Lung microvascular endothelial cell (primary cell): ENCODE results near the gene RER1. TPM values are rescaled to one million over a fixed set of nuclear protein-coding genes. Genes with fewer than 3 reads are reported as not detected.

ENCODE experiments used
- DNase-seq, 2 donors: peaks; one replicate each; pipeline versions ENCODE4 v3.0.0 to v3.0.0-alpha.2; 2010; ENCODE audit warnings: low read depth in 2 of 2
- total RNA-seq: library from RNA; depleted of rRNA; stranded (reverse); fragments of >200 nt; gene quantifications from 2 replicates; pipeline ENCODE4 v1.2.1, GENCODE V29; 2014

Gene RER1
- total RNA-seq, 1 donor from 2014 or later: 48.6 TPM

DNA sequence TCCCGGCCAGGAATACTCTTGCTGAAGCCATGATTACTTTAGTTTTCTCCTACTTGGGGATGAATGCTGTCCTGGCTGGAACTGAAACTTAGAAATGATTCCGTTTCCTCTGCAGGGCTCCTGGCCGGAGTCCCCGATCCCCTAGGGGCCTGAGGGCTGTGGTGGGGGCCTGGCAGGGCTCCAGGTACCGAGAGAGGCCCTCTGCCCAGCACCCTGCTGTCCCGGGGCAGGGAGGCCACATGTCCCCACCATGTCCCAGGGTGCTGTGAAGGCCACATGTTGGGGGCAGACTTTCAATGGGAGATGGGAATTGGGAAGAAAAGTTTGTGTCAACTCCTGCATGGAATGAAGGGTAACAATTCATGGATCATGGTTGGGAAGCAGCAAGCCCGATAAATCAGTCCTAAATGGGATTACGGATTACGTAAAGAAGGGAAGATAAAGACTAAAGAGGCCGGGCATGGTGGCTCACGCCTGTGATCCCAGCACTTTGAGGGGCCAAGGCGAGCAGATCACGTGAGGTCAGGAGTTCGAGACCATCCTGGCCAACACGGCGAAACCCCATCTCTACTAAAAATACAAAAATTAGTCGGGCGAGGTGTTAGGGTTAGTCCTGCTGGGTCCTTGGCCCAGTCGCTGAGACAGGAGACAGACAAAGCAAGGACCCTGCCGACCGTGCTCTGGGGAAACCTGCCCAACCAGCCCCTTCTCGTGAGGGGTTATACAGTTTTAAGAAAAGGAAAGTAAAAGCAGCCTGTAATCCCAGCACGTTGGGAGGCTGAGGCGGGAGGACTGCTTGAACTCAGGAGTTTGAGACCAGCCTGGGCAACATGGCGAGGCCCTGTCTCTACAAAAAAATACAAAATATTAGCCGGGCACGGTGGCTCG lies 37.8 kb upstream of the RER1 start:
- DNase-seq: no peak

DNA sequence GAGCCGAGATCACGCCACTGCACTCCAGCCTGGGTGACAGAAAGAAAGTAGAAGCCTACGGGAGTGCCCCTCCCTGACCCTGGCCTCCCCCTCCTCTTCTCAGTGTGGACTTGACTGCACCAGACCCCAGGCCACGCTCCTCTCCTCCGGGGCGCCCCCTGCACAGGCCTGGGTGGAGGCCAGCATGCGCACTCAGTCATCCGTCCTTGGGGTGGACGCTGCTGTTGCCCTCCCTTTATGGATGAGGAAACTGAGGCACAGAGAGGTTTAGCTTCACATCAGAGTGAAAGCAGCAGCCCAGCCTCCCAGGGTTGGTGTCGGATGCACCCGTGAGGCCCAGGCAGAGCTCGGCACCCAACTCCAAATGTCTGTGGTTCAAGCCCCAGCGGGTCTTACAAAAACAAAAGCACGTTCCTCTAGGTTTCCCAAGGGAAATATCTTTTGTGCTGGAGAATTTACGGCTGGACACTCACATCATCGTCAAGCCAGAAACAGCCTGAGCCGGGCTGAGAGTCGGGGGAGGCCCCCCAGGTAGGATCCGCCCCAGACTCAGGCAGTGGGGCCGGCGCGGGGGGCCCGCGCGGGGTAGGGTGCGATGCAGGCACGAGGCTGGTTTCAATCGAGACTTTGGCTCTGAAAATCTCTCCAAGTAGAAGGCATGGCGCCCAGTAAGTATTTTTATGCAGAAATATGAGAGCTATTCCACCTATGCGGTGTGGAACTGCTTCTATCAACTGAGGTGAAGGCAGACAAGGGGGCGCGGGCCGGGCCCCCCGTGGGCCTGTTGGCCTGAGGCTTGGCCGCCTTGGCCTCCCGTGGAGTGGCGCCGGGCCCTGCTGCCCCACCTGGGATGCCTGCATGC lies 36.9 kb upstream of the RER1 start:
- no peak for DNase-seq

DNA sequence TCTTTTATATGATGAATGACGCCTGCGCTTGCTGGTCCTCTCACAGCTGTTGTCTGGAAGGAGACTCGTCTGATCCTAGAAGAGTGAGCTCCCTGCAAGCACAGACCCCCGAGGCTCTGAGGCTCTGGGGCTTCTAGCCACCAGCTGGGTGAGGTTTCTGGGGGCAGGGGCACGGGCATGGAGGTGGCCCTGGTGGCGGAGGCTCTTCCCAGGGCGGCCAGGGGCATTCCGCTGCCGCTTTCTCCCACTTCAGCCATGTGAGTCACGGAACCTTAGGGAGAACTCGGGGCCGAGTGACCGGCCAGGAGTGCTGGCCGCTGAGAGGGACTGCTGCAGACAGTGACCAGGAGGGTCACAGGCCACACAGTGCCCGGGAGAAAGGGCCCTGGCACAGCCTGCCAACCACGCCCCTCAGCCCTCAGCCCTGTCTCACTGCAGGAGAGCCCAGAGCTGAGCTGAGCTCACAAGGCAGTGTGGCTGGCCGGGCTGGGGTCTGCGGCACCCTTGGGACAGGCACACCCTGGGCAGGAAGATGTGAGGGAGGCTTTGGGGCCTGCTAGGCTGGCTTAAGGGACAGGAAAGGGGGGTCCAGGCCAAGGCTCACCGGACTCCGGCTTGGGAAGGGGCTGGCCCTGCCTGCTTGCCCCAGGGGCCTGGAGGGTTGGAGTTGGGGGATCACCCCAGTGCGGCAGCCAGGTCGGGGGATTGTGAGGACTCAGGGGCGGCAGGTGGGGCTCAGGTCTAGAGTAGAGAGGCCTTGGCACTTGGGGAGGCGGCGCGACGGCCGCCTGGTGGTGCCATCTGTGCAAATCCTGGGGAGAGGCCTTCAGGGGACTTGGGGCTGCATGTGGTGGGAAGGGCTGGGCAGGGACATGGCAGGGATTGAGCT lies 36.0 kb upstream of the RER1 start:
- DNase-seq: no peak

DNA sequence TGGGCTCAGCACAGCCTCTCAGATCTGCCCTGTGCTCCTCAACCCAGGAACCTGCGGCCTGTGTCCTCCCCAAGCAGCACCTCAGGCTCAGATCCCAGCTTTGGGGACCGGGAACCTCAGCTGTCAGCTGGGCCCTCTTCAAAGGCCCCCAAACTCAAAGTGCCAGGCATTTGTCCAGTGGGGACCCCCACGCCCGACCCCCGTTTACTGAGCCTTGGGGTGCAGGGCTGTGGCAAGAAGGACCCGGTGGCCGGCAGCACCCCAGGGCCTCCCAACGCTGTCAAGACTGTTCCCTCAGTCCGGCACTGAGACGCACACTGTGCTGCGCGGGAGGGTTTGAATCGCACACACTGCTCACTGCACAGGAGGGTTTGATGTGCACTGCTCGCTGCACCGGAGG lies 35.2 kb upstream of the RER1 start:
- DNase-seq: no peak

DNA sequence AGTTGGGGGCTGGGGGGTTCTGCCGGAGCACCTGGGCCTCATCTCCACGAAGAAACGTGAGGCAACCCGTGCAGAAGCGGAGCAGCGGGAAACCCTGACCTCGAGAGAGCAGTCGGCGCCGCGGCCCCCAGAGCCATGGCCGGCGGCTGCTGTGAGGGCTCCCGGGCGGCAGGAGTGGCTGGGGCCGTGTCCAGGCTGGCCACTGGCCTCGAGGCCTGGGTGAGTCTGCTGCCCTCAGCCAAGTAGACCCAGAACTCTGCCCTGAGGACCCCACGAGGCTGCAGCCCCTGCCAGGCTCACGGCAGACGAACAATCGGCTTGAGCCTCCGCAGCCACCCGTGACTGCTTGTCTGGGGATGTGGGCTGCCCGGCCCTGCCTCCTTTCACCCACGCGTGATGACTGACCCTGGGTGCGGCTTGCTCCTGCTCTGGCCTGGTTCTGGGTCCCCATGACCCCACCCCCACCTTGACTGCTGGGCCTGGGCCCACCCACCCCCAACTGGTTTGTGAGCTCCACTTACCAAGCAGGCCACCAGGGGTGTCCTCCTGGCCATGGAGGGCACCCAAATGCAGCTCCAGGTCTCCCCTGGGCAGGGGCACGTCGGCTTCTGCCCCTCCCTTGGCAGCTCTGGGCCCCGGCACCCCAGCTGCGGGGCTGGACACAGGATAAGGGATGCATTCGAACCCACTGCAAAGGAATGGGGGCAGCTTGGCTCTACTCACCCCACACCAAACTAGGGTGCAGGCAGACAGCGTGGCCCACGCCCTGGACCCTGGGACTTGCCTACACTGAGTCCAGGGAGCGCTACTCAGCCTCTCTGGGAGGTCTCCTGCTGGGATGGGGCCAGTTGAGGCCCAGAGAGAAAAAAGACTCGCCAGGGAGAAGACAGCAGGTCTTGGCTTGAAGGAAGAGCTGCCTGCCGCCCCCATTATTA lies 34.5 kb upstream of the RER1 start:
- no peak for DNase-seq

DNA sequence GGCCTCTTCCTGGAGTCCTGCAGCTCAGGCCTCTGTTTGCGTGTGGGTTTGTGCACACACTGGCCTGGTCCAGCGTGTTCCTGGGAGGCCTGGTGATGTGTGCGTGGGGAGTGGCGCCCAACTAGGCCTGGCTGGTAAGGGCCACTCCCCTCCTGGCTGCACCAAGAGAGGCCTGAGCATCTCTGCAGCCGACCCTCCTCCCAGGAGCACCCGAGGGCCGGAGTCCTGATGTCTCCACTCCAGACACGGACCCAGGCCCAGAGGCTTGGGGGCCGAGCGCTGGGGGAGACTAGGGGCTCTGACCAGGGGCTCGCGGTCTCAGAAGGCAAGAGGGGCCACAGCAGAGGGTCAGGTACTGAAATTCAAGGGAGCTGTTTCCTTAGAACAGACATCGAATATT lies 33.6 kb upstream of the RER1 start:
- DNase-seq: no peak

DNA sequence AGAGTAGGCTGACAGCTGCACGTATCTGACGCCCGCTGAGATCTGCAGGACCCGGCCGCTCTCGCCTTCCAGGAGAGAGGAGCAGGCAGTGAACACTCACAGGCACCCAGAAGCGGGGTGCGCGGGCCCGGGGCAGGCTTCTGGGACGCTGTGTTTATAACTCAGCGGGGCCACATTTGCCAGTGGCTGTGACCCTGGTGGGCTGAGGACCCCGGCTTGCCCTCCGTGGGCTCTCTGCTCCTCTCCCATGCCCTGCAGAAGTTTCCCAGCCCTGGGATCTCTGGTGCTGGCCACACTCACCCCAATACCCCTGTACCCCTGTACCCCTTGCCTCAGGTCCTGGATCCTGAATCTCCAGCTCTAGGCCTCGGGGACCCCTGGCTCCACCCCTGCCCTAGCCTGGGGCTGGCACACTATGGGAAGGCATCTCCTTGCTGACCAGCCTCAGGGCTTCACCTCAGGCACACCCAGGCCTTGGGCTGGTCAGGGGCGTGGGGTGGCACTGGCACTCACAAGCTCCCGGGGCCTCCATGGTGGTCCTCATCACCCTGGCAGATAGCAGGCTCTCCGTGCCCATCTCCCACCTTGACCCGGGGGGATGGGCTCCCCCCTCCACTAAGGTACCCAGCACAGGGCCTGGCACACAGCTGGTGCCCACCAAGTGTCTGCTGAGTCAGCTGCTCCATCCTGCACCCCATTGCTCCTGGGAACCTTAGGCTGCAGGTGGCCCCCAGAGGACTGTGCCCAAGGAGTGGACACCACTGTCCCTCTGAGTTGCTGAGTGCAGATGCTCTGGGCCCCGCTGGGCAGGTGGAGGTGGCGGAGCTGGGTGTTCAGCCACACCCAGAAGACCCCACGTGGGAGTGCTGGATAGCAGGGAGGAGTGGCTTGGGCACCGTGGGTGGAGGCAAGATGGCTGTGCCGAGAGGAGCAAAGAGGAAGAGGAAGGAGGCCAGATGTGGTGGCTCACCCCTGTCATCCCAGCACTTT lies 32.7 kb upstream of the RER1 start:
- no peak for DNase-seq

DNA sequence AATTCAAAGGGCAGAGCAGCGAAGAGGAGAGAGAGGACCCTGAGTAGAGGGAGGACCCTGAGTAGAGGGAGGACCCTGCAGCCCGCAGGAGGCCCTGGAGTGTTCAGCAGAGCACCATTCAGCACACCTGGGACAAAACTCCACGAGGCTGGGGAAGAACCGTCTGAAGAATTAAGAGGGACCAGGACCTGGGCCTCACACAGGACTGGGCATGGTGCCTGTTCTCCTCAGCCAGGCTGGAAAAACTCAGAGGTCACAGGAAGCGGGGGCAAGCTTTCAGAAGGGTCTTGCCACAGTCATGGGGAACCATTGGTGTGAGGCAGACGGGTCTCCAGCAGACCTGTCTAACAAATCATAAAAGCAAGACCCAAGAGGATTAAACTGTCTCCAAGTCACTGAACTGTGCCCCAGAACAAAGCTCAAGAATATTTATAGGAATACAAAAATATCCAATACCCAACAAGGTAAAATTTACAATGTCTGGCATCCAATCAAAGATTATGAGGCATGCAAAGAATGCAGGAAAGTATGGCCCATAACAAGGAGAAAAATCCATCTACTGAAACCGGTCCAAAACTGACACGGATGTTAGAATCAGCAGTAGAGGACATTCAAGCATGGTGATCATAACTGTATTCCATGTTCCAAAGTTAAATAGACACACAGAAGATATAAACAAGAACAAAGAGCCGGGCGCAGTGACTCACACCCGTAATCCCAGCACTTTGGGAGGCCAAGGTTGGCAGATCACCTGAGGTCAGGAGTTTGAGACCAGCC lies 30.9 kb upstream of the RER1 start:
- peak in 1 of 2 donors; percentile 61 for DNase-seq

DNA sequence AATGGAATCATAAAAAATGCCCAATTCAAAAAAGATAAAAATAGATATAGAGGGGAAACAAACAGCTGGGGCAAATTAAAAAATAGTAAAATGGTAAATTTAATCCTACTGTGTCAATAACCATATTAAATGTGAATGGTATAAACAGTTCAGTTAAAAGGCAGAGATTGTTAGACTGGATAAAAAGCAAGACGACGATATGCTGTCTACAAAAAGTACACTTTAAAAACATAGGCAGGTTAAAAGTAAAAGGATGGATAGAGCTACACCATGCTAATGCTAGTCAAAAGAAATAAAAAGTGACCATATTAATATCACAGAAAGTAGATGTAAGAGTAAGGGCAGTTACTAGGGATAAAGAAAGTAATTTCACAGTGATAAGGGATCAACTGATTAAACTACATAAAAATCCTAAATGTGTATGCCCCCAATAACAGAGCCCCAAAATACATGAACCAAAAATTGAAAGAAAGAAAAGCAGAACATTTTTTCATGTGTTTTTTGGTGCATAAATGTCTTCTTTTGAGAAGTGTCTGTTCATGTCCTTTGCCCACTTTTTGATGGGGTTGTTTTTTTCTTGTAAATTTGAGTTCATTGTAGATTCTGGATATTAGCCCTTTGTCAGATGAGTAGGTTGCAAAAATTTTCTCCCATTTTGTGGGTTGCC lies 27.7 kb upstream of the RER1 start:
- DNase-seq: no peak

DNA sequence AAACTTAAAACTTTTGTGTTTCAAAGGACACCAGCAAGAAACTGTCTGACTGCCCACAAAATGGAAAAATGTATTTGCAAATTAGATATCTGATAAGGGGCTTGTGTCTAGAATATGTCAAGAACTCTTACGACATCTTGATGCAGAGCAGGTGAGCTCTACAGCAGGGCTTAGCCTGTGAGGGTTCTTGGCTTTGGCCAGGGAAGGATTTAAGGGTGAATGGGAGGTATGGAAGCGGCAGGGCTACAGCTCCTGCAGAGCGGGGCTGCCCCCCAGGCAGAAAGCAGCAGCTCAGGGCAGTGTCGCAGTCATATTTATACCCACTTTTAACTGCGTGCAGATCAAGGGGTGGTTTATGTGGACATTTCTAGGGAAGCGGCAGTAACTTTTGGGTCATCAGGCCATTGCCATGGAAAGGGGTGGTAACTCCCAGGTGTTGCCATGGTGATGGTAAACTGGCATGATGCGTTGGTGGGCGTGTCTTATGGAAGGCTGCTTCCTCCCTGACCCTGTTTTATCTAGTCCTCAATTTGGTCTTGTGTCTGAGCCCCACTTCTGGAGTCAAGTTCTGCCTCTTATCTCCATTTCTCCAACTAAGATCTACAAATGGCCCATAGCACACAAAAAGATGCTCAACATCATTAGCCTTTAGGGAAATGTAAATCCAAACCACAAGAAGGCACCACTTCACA lies 23.4 kb upstream of the RER1 start:
- no peak for DNase-seq

DNA sequence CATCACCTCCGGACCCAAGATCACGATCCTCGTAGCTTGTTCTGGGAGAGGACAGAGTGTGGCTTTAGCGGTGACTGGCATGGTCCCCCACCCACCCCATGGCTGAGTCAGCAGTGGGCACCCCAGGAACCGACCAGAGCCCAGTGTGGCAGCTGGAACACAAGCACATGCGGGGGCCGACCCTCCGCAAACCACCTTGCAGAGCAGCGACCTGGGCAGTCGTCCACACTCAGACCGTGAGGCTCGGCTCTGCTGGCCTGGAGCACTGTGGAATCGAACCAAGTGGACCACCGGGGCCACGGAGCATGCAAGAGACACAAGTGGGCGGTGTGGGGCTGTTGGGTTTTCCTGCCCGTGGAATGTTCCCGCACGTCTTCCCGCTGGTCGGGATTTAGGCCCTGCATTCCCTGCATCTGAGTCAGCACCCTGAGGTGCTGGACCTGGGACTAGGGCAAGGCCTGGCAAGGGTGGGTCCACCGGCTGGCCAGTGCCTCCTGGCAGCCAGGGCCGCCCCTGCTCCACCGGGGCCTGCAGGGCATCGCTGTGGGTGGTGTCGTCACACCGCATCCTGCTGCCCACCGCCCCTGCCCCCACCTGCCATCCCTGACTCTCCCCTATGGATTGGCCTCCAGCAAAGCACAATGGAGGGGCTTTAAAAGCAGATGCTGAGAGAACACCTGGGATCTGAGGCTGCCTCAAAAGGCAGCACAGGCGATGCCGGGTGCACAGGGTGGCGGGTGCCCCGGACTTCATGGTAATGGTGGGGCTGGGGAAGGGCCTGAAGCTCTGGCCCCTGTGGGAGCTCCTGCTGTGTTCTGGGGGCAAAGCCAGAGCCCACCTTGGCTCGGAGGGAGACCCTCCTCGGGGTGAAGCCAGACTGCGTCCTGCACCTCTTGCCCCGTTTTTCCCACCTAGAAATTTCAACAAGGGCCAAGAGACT lies 18.8 kb upstream of the RER1 start:
- no peak for DNase-seq

DNA sequence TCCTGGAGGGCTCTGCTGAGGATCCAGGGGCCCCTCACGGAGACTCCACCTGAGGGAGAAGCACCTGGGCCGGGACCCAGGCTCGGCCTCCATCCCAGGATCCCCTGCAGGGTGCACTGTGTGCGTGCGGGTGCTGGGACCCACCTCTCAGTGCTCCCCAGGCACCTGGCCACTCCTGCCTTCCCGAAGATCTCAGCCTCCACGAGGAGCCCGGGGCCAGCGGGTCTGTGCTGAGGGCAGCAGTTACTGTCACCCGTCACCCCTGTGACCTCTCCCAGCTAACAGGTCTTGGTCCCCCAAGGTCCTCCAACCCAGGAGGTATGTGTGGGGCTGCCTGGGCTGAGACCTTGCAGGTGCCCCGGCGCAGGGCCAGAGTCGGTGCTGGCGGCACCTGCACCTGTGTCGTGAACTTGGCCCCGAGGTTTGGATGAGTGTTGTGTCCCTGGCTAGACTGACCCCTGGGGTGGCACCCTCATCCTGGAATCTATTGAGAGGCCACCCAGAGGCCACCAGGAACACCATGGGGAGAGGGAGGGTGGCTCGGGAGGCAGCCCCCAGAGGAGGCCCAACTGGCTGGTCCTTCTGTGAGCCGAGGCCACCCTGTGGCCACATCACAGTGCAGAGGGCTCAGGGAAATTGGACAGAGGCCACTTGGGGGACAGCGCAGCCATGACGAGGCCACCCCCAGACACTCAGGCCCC lies 17.9 kb upstream of the RER1 start:
- peak in 1 of 2 donors; percentile 11 for DNase-seq

DNA sequence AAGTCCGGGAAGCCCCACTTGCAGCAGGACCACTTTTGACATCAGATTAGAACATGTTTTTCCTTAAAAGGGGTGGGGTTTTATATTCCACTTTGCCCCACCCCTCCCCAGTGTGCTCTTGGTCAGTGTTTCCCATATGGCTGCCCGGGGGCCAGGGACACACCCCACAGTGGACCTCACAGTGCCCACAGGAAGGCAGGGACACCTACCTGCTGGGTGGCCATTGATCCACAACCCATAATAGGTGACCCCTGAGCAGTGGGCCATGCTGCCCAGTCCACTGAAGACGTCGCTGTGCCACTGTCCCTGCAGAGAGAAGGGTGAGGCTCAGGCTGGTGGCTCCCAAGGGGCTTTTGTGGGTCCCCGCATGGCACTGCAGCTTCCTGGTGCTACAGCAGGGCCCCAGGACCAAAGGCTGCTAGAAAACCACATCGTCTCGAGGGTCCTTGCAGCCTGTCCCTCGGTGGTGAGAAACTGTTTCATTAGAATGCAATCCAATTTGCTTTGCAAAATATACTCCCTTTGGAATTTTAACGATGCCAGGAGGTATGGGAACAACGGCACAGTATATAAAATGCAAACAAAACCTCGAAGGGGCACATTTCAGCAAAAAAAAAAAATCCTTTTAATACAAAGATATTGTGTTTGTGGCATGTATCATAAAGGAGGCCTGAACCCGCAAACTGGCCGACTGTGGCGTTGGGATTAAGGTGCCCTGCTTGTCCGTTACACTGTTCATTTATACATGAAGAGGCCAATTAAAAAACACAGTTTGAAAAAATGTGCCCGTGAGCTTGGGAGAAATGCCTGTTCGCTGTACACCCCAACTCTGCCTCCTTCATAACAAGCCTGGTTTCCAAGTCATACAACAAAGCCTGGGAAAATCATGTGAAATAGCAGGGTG lies 17.1 kb upstream of the RER1 start:
- DNase-seq: no peak

DNA sequence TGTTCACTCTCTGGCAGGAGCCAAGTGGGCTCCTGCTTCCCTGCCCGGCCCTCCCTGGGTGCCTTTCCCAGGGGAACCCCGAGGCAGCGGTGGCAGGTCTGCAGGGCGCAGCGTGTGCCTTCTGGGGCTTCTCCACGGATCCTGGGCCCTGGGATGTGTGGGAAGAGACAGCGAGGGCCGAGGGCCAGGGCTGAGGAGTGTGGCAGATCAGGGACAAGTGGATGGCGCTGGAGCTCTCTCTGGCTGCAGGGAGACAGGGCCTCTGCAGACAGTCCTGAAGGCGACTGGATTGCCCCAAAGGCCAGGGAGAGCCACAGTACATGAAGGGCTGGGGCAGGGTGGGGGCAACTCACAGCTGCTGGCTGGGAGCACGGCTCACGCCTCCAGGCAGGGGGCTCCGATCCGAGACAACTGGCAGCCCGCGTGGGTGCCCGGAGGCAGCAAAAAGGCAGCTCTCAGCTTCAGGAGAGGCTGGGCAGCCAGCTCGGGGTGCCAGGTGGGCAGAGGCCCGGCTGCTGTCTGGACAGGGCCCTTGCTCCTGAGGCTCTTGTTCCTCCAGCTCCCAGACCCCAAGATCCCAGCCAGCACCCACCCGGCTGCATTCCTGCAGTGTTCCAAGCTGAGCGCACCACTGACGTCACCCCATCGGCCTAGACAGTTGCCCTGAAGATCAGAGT lies 16.3 kb upstream of the RER1 start:
- no peak for DNase-seq
